H9 (cell line): ENCODE data around the gene B3GNT9. TPM values are rescaled to one million over a fixed set of nuclear protein-coding genes. Genes with fewer than 3 reads are reported as not detected.

Experiments used
- DNase-seq: peaks from one replicate; pipeline ENCODE4 v3.0.0-alpha.2; 2017
- H2AFZ ChIP-seq: one replicate; pipeline ENCODE4 v1.6.1; 2013; ENCODE audit warnings: mild to moderate bottlenecking, low read length, control low read depth, moderate library complexity
- H2AK5ac ChIP-seq: 2 replicates; pipeline ENCODE4 v1.6.1; 2013; ENCODE audit warnings: low read length, control low read depth, mixed read lengths; ENCODE audit not compliant: insufficient read length
- H2BK120ac ChIP-seq: one replicate; pipeline ENCODE4 v1.6.1; 2013; ENCODE audit warnings: low read depth, mild to moderate bottlenecking, low read length, control low read depth, inconsistent platforms; ENCODE audit not compliant: poor library complexity, severe bottlenecking
- H2BK12ac ChIP-seq: 2 replicates; pipeline ENCODE4 v1.6.1; 2013; ENCODE audit warnings: low read length, control low read depth, mixed read lengths, low read depth; ENCODE audit not compliant: insufficient read length
- H2BK15ac ChIP-seq: 2 replicates; pipeline ENCODE4 v1.6.1; 2013; ENCODE audit warnings: low read depth, low read length, control low read depth
- H2BK20ac ChIP-seq: one replicate; pipeline ENCODE4 v1.6.1; 2013; ENCODE audit warnings: low read depth, mild to moderate bottlenecking, low read length, control low read depth, inconsistent platforms; ENCODE audit not compliant: poor library complexity, severe bottlenecking
- H2BK5ac ChIP-seq: 2 replicates; pipeline ENCODE4 v1.6.1; 2013; ENCODE audit warnings: low read length, control low read depth, mixed read lengths; ENCODE audit not compliant: insufficient read length
- H3K14ac ChIP-seq: 2 replicates; pipeline ENCODE4 v1.6.1; 2013; ENCODE audit warnings: low read length, control low read depth; ENCODE audit not compliant: insufficient read depth
- H3K18ac ChIP-seq: 2 replicates; pipeline ENCODE4 v1.6.1; 2013; ENCODE audit warnings: low read depth, mild to moderate bottlenecking, mixed read lengths, low read length, control low read depth; ENCODE audit not compliant: insufficient read length
- H3K23ac ChIP-seq: 2 replicates; pipeline ENCODE4 v1.6.1; 2013; ENCODE audit warnings: low read length, control low read depth, mixed read lengths, low read depth; ENCODE audit not compliant: insufficient read length
- H3K23me2 ChIP-seq: 2 replicates; pipeline ENCODE4 v1.6.1; 2013; ENCODE audit warnings: low read depth, mild to moderate bottlenecking, mixed read lengths, low read length, control low read depth; ENCODE audit not compliant: insufficient read length, poor library complexity, severe bottlenecking
- H3K27ac ChIP-seq: 2 replicates; pipeline ENCODE4 v1.5.1; 2013; ENCODE audit warnings: low read length, control low read depth, mixed read lengths, low read depth; ENCODE audit not compliant: insufficient read length
- H3K27me3 ChIP-seq: 2 replicates; pipeline ENCODE4 v1.6.1; 2013; ENCODE audit warnings: low read length, control low read depth, inconsistent platforms; ENCODE audit not compliant: insufficient read depth
- H3K4ac ChIP-seq: 2 replicates; pipeline ENCODE4 v1.6.1; 2013; ENCODE audit warnings: low read depth, mild to moderate bottlenecking, control low read depth, inconsistent platforms, low read length, moderate library complexity
- H3K4me1 ChIP-seq: 2 replicates; pipeline ENCODE4 v1.6.1; 2013; ENCODE audit warnings: low read length, control low read depth, inconsistent platforms; ENCODE audit not compliant: insufficient read depth
- H3K4me2 ChIP-seq: 2 replicates; pipeline ENCODE4 v1.6.1; 2013; ENCODE audit warnings: low read length, control low read depth, mixed read lengths; ENCODE audit not compliant: insufficient read length, insufficient read depth
- H3K56ac ChIP-seq: 2 replicates; pipeline ENCODE4 v1.6.1; 2013; ENCODE audit warnings: low read depth, mild to moderate bottlenecking, mixed read lengths, low read length, control low read depth; ENCODE audit not compliant: insufficient read length
- H3K79me1 ChIP-seq: 2 replicates; pipeline ENCODE4 v1.6.1; 2013; ENCODE audit warnings: low read depth, mild to moderate bottlenecking, moderate library complexity, low read length, control low read depth, inconsistent platforms; ENCODE audit not compliant: insufficient read depth, poor library complexity, severe bottlenecking
- H3K79me2 ChIP-seq: 2 replicates; pipeline ENCODE4 v1.6.1; 2013; ENCODE audit warnings: low read length, control low read depth, inconsistent platforms; ENCODE audit not compliant: insufficient read depth
- H3K9ac ChIP-seq: 2 replicates; pipeline ENCODE4 v1.6.1; 2013; ENCODE audit warnings: low read length, control low read depth, mixed read lengths; ENCODE audit not compliant: insufficient read length; ENCODE audit errors: extremely low read depth
- H3K9me3 ChIP-seq: one replicate; pipeline ENCODE4 v1.6.1; 2013; ENCODE audit warnings: low read depth, low read length, inconsistent platforms; ENCODE audit not compliant: control insufficient read depth
- H3T11ph ChIP-seq: one replicate; pipeline ENCODE4 v1.6.1; 2013; ENCODE audit warnings: mild to moderate bottlenecking, low read length, control low read depth, inconsistent platforms
- H4K20me1 ChIP-seq: one replicate; pipeline ENCODE4 v1.6.1; 2013; ENCODE audit not compliant: control insufficient read depth, insufficient read length, insufficient read depth
- H4K5ac ChIP-seq: 2 replicates; pipeline ENCODE4 v1.6.1; 2013; ENCODE audit warnings: low read depth, mild to moderate bottlenecking, mixed read lengths, low read length, control low read depth; ENCODE audit not compliant: insufficient read length
- H4K8ac ChIP-seq: replicated peaks from 2 replicates; pipeline ENCODE4 v1.6.1; 2013; ENCODE audit warnings: low read length, control low read depth, mixed read lengths, low read depth; ENCODE audit not compliant: insufficient read length
- H4K91ac ChIP-seq: 2 replicates; pipeline ENCODE4 v1.6.1; 2013; ENCODE audit warnings: low read depth, mild to moderate bottlenecking, moderate library complexity, mixed read lengths, low read length, control low read depth; ENCODE audit not compliant: insufficient read length
- H3K27ac Mint-ChIP-seq, 3 experiments: 2 replicates in 2 of 3; 3 replicates in 1 of 3; pipeline ENCODE4 v1.8.0; 2020 to 2021; ENCODE audit warnings: mixed read lengths in 3 of 3, mild to moderate bottlenecking in 1 of 3, moderate library complexity in 1 of 3
- H3K27me3 Mint-ChIP-seq: 2 replicates; pipeline ENCODE4 v1.8.0; 2021; ENCODE audit warnings: low read depth, mild to moderate bottlenecking, moderate library complexity, mixed read lengths
- H3K36me3 Mint-ChIP-seq, 3 experiments: 2 replicates in 2 of 3; 3 replicates in 1 of 3; pipeline ENCODE4 v1.8.0; 2020 to 2021; ENCODE audit warnings: low read depth in 3 of 3, mixed read lengths in 3 of 3; ENCODE audit not compliant: insufficient read depth in 1 of 3
- H3K4me1 Mint-ChIP-seq, 2 experiments: 2 replicates each; pipeline ENCODE4 v1.8.0; 2020; ENCODE audit warnings: mixed read lengths in 2 of 2
- H3K4me3 Mint-ChIP-seq, 2 experiments: 2 replicates in 1 of 2; 3 replicates in 1 of 2; pipeline ENCODE4 v1.8.0; 2020 to 2021; ENCODE audit warnings: mild to moderate bottlenecking in 2 of 2, mixed read lengths in 2 of 2, moderate library complexity in 1 of 2
- H3K9me3 Mint-ChIP-seq, 2 experiments: 2 replicates in 1 of 2; 3 replicates in 1 of 2; pipeline ENCODE4 v1.8.0; 2020; ENCODE audit warnings: mild to moderate bottlenecking in 2 of 2, mixed read lengths in 2 of 2, moderate library complexity in 1 of 2
- total RNA-seq: library from RNA; stranded (reverse); gene quantifications from 2 replicates; pipeline ENCODE4 v1.2.1, GENCODE V29; 2021
- TF ChIP-seq, protein P1 (sequence below): fragments of 200-600 bp; sonication (generic); conservative IDR thresholded peaks from 3 replicates; pipeline ENCODE4 v1.8.0; 2021; ENCODE audit warnings: antibody characterized with exemption, mild to moderate bottlenecking

Gene B3GNT9
- total RNA-seq, 1 experiment from 2014 or later = 11.2 TPM

- Histone ChIP-seq H2BK12ac (no peak overlapping the region), H3K14ac (no peak overlapping the region), H3T11ph (no peak overlapping the region), H3K79me2 (peaks cover 13% of the 10 kb centered on the region; the same call in 1 of the 2 replicates), H3K4me2 (peak overlapping the region; percentile 89), H3K4me1 (no peaks in the 10 kb centered on the region), H3K56ac (no peak overlapping the region), H2BK120ac (no peak overlapping the region), H3K18ac (no peak overlapping the region), H3K23me2 (peaks cover 8% of the 10 kb centered on the region), H2AFZ (no peak overlapping the region), H4K5ac (no peak overlapping the region), H2BK20ac (no peak overlapping the region), H3K9ac (no peak overlapping the region), H3K9me3 (no peaks in the 10 kb centered on the region), H2BK5ac (no peak overlapping the region), H3K23ac (no peak overlapping the region), H4K20me1 (no peaks in the 10 kb centered on the region), H3K27ac (no peak overlapping the region), H3K4ac (no peak overlapping the region), H3K79me1 (peaks cover 13% of the 10 kb centered on the region), H4K8ac (no peak overlapping the region), H2BK15ac (no peak overlapping the region), H3K27me3 (no peaks in the 10 kb centered on the region; the same call in 1 of the 2 replicates), H4K91ac (no peak overlapping the region), H2AK5ac (no peak overlapping the region)
- Mint-ChIP-seq H3K36me3 (peaks cover 40 to 59% (median 54%) of the 10 kb centered on the region in 3 experiments), H3K27me3 (0 out of 2 replicates have a peak, but pooled peaks cover 2% of the 10 kb centered on the region), H3K4me3 (peak overlapping the region; percentile 86 to 93), H3K9me3 (no peaks in the 10 kb centered on the region; a peak in 1 of 5 replicates), H3K4me1 (peaks cover 23 to 34% of the 10 kb centered on the region in 2 experiments), H3K27ac (no peak overlapping the region; a peak in 1 of 7 replicates)
- no peak for DNase-seq
- TF ChIP-seq, protein P1, sequence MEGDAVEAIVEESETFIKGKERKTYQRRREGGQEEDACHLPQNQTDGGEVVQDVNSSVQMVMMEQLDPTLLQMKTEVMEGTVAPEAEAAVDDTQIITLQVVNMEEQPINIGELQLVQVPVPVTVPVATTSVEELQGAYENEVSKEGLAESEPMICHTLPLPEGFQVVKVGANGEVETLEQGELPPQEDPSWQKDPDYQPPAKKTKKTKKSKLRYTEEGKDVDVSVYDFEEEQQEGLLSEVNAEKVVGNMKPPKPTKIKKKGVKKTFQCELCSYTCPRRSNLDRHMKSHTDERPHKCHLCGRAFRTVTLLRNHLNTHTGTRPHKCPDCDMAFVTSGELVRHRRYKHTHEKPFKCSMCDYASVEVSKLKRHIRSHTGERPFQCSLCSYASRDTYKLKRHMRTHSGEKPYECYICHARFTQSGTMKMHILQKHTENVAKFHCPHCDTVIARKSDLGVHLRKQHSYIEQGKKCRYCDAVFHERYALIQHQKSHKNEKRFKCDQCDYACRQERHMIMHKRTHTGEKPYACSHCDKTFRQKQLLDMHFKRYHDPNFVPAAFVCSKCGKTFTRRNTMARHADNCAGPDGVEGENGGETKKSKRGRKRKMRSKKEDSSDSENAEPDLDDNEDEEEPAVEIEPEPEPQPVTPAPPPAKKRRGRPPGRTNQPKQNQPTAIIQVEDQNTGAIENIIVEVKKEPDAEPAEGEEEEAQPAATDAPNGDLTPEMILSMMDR = no peak
Observed at GRCh38 chr16:67193536-67193935, 42.7 kb upstream of the B3GNT9 start.
